Tibial nerve (tissue), 4 donors: ENCODE data around the gene OR3A1. TPM values are rescaled to one million over a fixed set of nuclear protein-coding genes. Genes with fewer than 3 reads are reported as not detected.
"Not testable (repeated sequence)": the region's sequence is repeated elsewhere in the genome, so short reads cannot be mapped to it uniquely, and the experiment has no call there.

Experiments used
- DNase-seq, 2 donors: peaks; one replicate each; pipeline ENCODE4 v3.0.0-alpha.2; 2019; ENCODE audit warnings: low spot score in 2 of 2
- H3K27ac ChIP-seq, 4 donors: fragments of 200-600 bp; sonication (generic) in 3 of 4; one replicate each; pipeline ENCODE4 v1.5.1; 2017 to 2019; ENCODE audit warnings: mild to moderate bottlenecking in 1 of 4
- H3K27me3 ChIP-seq, 2 donors: fragments of 200-600 bp; sonication (generic) in 1 of 2; one replicate each; pipeline versions ENCODE4 v1.5.1 to v1.6.0; 2017 to 2019
- H3K36me3 ChIP-seq, 3 donors: fragments of 200-600 bp; sonication (generic); one replicate each; pipeline ENCODE4 v1.5.1; 2018 to 2019
- H3K4me1 ChIP-seq, 4 donors: fragments of 200-600 bp; sonication (generic) in 3 of 4; one replicate each; pipeline ENCODE4 v1.5.1; 2017 to 2019
- H3K4me3 ChIP-seq, 4 donors: fragments of 200-600 bp; sonication (generic) in 3 of 4; one replicate each; pipeline ENCODE4 v1.5.1; 2017 to 2019; ENCODE audit warnings: mild to moderate bottlenecking in 1 of 4, moderate library complexity in 1 of 4
- H3K9me3 ChIP-seq, 4 donors: fragments of 200-600 bp; sonication (generic) in 3 of 4; one replicate each; pipeline ENCODE4 v1.5.1; 2017 to 2019
- EP300 ChIP-seq, 2 donors: sonication (generic); formaldehyde crosslinking; IDR thresholded peaks; one replicate each; pipeline ENCODE4 v1.6.1; 2017; ENCODE audit warnings: antibody characterized with exemption in 2 of 2, mild to moderate bottlenecking in 1 of 2
- POLR2A ChIP-seq, 2 donors: fragments of 450-650 bp; IDR thresholded peaks; one replicate each; pipeline ENCODE4 v1.6.1; 2017; ENCODE audit warnings: antibody characterized with exemption in 2 of 2, mild to moderate bottlenecking in 2 of 2, moderate library complexity in 2 of 2
- WGBS, 2 donors: methylation state at CpG; one replicate each; pipeline ENCODE4 v1.1.5; 2018; 5-methylcytosine and 5-hydroxymethylcytosine counted together
- total RNA-seq, 4 donors: library from RNA; depleted of rRNA; stranded (reverse); fragments of >200 nt; gene quantifications; one replicate each; pipeline ENCODE4 v1.1.0, GENCODE V29; 2016
- TF ChIP-seq, protein P1 (sequence below), 5 experiments: fragments of 200-600 bp in 3 of 5; fragments of 450-650 bp in 2 of 5; sonication (generic) in 3 of 5; IDR thresholded peaks; one replicate each; pipeline ENCODE4 v1.5.1; 2016 to 2019; ENCODE audit warnings: antibody characterized with exemption in 5 of 5, mild to moderate bottlenecking in 3 of 5, moderate library complexity in 2 of 5

OR3A1 gene, protein sequence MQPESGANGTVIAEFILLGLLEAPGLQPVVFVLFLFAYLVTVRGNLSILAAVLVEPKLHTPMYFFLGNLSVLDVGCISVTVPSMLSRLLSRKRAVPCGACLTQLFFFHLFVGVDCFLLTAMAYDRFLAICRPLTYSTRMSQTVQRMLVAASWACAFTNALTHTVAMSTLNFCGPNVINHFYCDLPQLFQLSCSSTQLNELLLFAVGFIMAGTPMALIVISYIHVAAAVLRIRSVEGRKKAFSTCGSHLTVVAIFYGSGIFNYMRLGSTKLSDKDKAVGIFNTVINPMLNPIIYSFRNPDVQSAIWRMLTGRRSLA
- total RNA-seq = 1 to 10 TPM in 1 of 4 donors, under 1 TPM in 1, not detected in 2; 0.63 to 2.4 TPM

DNA sequence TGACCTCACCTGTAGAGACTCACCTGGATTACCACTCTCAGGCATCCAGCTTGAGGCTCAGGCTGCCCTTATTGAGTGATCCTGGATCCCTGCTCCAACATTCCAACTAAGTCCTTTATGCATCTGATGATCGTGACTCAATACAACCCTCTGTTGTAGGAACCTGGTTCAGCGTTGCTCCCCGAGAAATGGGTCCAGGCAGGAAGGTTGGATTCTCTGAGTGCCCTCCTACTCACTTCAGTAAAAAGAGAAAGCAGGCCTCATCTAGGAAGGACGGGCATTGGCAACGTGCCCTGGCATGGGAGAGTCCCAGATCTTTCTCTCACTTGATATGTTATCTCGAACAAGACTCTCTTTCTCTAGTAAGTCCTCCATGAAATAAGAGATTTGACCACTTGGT is at the start of gene OR3A1:
Gene OR3A1, minus strand, starts transcription at position 101 of the 400 bp plus-strand sequence. CDS start 5,778 bp downstream, outside the sequence.
- WGBS, 2 donors = 78 to 83% methylated on average over 5 to 6 of the region's 6 CpGs
- no peak within 1 kb of the TSS for H3K27ac ChIP-seq
- DNase-seq = no peak
- H3K36me3 ChIP-seq = no peaks in the 10 kb centered on the region
- H3K27me3 ChIP-seq = no peaks in the 10 kb centered on the region
- H3K4me1 ChIP-seq = no peaks in the 10 kb centered on the region
- peaks cover 0 to 6% (median 0%) of the 10 kb centered on the region in 4 donors for H3K9me3 ChIP-seq
- TF ChIP-seq, protein P1, sequence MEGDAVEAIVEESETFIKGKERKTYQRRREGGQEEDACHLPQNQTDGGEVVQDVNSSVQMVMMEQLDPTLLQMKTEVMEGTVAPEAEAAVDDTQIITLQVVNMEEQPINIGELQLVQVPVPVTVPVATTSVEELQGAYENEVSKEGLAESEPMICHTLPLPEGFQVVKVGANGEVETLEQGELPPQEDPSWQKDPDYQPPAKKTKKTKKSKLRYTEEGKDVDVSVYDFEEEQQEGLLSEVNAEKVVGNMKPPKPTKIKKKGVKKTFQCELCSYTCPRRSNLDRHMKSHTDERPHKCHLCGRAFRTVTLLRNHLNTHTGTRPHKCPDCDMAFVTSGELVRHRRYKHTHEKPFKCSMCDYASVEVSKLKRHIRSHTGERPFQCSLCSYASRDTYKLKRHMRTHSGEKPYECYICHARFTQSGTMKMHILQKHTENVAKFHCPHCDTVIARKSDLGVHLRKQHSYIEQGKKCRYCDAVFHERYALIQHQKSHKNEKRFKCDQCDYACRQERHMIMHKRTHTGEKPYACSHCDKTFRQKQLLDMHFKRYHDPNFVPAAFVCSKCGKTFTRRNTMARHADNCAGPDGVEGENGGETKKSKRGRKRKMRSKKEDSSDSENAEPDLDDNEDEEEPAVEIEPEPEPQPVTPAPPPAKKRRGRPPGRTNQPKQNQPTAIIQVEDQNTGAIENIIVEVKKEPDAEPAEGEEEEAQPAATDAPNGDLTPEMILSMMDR (IDR thresholded peaks at IDR 0.05) = no peak
- TF ChIP-seq POLR2A (IDR thresholded peaks at IDR 0.05) (no peak), EP300 (IDR thresholded peaks at IDR 0.05) (no peak)
- no peak within 1 kb of the TSS for H3K4me3 ChIP-seq

DNA sequence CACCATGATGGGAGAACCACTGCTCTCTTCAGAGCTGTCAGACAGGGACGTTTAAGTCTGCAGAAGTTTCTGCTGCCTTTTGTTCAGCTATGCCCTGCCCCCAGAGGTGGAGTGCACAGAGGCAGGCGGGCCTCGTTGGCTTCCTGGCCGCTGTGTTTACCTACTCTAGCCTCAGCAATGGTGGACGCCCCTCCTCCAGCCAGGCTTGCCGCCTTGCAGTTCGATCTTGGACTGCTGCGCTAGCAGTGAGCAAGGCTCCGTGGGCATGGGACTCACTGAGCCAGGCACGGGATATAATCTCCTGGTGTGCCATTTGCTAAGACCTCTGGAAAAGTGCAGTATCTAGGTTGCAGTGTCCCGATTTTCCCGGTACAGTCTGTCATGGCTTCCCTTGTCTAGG is 44.6 kb upstream of the OR3A1 start:
- peaks cover 0 to 32% (median 0%) of the 10 kb centered on the region in 4 donors for H3K9me3 ChIP-seq
- H3K4me1 ChIP-seq, H3K36me3 ChIP-seq, H3K4me3 ChIP-seq, DNase-seq, H3K27ac ChIP-seq, H3K27me3 ChIP-seq: not testable (repeated sequence)
- 90 to 94% methylated on average over 9 to 12 of the region's 12 CpGs for WGBS, 2 donors

DNA sequence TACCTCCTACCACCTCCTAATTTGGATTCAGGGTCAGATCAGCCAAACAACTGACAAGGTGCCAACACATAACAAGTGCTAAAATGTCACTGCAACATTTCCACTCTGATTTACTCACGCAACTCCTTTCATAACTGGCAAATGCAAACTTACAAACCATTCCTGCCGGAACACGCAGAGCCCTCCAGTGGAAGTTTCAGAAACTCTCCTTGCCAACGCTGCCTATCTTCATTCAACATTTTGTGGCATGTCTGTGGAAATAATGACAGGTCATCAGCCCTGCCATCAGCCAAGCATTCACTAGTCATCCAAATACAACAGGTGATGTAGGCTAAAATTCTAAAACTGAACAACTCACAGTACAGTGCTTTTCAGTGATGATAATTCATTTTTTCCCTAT is 37.7 kb upstream of the OR3A1 start:
- Histone ChIP-seq H3K9me3 (peaks cover 0 to 6% (median 0%) of the 10 kb centered on the region in 4 donors), H3K27ac (no peak overlapping the region), H3K4me1 (no peaks in the 10 kb centered on the region), H3K27me3 (no peaks in the 10 kb centered on the region), H3K4me3 (no peak overlapping the region), H3K36me3 (no peaks in the 10 kb centered on the region)
- no peak for TF ChIP-seq EP300 (IDR thresholded peaks at IDR 0.05)
- TF ChIP-seq POLR2A (IDR thresholded peaks at IDR 0.05) = no peak
- TF ChIP-seq, protein P1 (IDR thresholded peaks at IDR 0.05) = no peak
- DNase-seq = no peak
- 43 to 51% methylated on average over 4 of the region's 4 CpGs for WGBS, 2 donors

DNA sequence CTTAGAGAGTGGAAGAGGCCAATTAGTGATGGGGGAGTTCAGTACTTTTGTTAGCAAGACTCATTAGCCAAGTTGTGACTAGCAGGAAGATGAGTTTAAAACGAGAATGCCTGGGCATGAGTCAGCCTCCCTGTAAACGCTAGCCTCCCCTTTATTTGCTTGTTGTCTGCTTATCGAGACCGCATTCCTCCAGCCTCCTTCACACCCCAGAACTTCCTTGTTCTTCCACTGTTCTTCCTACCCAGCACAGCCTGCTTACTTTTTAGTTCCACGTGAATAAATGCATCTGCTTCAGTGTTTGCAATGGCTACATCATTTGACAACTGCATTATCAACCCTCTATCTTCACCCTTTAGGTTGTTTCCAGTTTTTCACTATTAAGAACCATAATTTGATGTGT is 20.2 kb upstream of the OR3A1 start:
- no peaks in the 10 kb centered on the region for H3K36me3 ChIP-seq
- no peak overlapping the region for H3K27ac ChIP-seq
- H3K4me3 ChIP-seq = no peak overlapping the region
- H3K9me3 ChIP-seq = no peaks in the 10 kb centered on the region
- TF ChIP-seq EP300 (IDR thresholded peaks at IDR 0.05) = no peak
- TF ChIP-seq, protein P1 (IDR thresholded peaks at IDR 0.05) = no peak
- TF ChIP-seq POLR2A (IDR thresholded peaks at IDR 0.05) = no peak
- no peaks in the 10 kb centered on the region for H3K27me3 ChIP-seq
- DNase-seq = no peak
- 68 to 72% methylated on average over 5 of the region's 5 CpGs for WGBS, 2 donors
- H3K4me1 ChIP-seq = no peaks in the 10 kb centered on the region

DNA sequence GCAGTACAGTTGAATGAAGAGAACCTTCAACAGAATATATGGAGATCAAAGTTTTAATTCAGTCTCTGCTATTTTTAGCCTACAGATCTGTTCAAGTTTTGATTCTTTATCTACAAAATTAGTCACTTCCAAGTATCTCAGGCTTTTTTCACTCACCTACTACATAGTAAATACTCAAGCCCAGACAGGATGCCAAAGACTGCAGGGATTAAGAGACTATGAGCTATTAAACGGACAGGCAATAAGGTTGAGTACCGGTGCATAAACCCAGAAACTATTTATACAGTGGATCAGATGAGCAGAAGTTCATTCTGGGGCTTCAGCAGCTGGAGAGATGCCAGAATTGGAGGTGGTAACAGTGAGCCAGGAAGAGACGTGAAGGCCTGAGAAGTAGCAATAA is 18.7 kb upstream of the OR3A1 start:
- 69 to 70% methylated on average over 3 of the region's 3 CpGs for WGBS, 2 donors
- no peak overlapping the region for H3K27ac ChIP-seq
- no peak for DNase-seq
- TF ChIP-seq, protein P1 (IDR thresholded peaks at IDR 0.05) = no peak
- TF ChIP-seq EP300 (IDR thresholded peaks at IDR 0.05) (no peak), POLR2A (IDR thresholded peaks at IDR 0.05) (no peak)
- H3K4me1 ChIP-seq = no peaks in the 10 kb centered on the region
- H3K9me3 ChIP-seq = no peaks in the 10 kb centered on the region
- H3K36me3 ChIP-seq = no peaks in the 10 kb centered on the region
- no peak overlapping the region for H3K4me3 ChIP-seq
- H3K27me3 ChIP-seq = no peaks in the 10 kb centered on the region
